Measurements from ENCODE around the gene SLC13A5. TPM values are rescaled to one million over a fixed set of nuclear protein-coding genes. Genes with fewer than 3 reads are reported as not detected.

Gene SLC13A5
- total RNA-seq, 4 donors from 2014 or later, result not detected

GRCh38 chr17:6669479-6670212 lies 43.5 kb downstream of the SLC13A5 start:
- WGBS, 2 donors, result 67 to 71% methylated on average over 10 of the region's 10 CpGs
- Histone ChIP-seq H3K27ac (no peak overlapping the region), H3K4me1 (peaks cover 0 to 8% (median 0%) of the 10 kb centered on the region in 4 donors), H3K9me3 (no peaks in the 10 kb centered on the region), H3K27me3 (peaks cover 0 to 23% of the 10 kb centered on the region in 2 donors), H3K36me3 (no peaks in the 10 kb centered on the region), H3K4me3 (no peak overlapping the region)
- no peak for TF ChIP-seq EP300 (IDR thresholded peaks at IDR 0.05)
- no peak for TF ChIP-seq POLR2A (IDR thresholded peaks at IDR 0.05)
- TF ChIP-seq CTCF (IDR thresholded peaks at IDR 0.05), result no peak
- no peak for DNase-seq (ENCODE audit: low spot score in 2 of 2)

DNA sequence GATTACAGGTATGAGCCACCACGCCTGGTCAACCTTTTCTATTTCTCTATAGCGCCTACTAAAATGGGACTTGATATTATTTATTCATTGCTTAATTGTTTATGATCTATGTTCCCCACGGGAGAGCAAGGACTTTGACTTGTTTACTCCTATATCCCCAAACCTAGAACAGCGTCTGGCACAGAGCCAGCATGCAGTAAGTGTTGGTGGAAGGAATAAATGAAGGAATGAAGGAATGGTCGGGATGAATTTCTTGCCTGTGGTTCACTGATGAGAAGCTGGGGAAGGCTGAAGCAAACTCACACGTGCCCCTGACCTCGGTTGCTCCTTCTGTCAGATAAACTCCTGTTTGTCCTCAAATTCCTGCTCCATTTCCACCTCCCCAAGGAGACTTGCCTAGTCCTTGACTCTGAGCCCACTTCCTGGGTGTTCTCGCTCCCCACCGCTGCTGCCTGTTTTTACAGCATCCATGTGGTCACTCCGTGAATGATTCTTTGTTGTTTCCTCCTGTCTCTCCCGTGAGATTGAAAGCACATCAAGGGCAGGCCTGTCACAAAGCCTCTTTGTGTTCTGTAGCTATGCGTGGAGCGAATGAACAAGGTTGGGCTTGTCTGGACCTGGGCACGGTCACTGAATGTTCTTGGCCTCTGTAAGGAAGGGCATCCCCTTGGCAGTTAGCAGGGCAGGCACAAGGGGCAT lies 44.3 kb downstream of the SLC13A5 start:
- WGBS, 2 donors, result 46 to 47% methylated on average over 14 of the region's 14 CpGs

DNA sequence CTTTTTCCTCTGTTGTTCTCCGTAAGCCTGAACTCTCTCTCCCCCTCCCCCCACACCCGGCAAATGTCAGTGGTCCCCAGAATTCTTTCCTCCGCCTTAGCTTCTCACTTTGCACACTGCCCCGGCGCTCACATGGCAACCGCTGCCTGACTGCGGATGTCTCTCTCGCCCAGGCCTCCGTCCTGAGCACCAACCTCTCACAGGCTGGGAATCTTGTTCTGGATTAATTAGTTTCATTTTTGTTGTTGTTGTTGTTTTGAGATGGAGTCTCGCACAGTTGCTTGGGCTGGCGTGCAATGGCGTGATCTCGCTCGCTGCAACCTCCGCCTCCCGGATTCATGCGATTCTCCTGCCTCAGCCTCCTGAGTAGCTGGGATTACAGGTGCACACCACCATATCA lies 45.0 kb downstream of the SLC13A5 start:
- no peak overlapping the region for H3K27ac ChIP-seq

More for the DNA sequence above, 44.3 kb downstream of the SLC13A5 start:
- Histone ChIP-seq H3K9me3 (no peaks in the 10 kb centered on the region), H3K36me3 (no peaks in the 10 kb centered on the region), H3K4me1 (peaks cover 0 to 8% (median 0%) of the 10 kb centered on the region in 4 donors), H3K27ac (no peak overlapping the region), H3K4me3 (no peak overlapping the region), H3K27me3 (peaks cover 0 to 23% of the 10 kb centered on the region in 2 donors)
- no peak for DNase-seq (ENCODE audit: low spot score in 2 of 2)
- TF ChIP-seq POLR2A (IDR thresholded peaks at IDR 0.05) (no peak), EP300 (IDR thresholded peaks at IDR 0.05) (no peak), CTCF (IDR thresholded peaks at IDR 0.05) (no peak)

DNA sequence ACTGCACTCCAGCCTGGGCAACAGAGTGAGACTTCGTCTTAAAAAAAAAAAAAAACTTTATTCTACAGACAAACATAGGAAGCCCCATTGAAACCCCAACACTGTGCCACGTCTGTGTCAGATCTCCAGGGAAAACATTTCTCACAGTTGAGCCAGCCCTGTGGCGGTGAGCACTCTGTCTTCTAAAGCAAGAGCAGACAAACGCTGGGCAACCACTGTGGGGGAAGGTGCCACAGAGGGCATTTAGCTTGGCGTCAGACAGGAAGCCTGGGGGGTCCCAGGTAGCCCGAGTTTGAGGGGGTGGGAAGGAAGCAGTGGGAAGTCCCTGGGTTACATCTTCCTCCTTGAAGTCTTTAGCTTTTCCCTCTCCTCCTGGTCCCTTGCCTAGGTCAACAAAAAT lies 45.7 kb downstream of the SLC13A5 start:
- WGBS, 2 donors, result 51 to 55% methylated on average over 6 of the region's 6 CpGs
- no peak for TF ChIP-seq CTCF (IDR thresholded peaks at IDR 0.05)
- H3K4me1 ChIP-seq, result peaks cover 0 to 8% (median 0%) of the 10 kb centered on the region in 4 donors
- H3K27ac ChIP-seq, result no peak overlapping the region
- no peaks in the 10 kb centered on the region for H3K9me3 ChIP-seq
- no peak overlapping the region for H3K4me3 ChIP-seq
- DNase-seq (ENCODE audit: low spot score in 2 of 2), result no peak
- peaks cover 0 to 23% of the 10 kb centered on the region in 2 donors for H3K27me3 ChIP-seq
- H3K36me3 ChIP-seq, result no peaks in the 10 kb centered on the region

More for the DNA sequence above, 45.0 kb downstream of the SLC13A5 start:
- Histone ChIP-seq H3K36me3 (no peaks in the 10 kb centered on the region), H3K4me1 (peaks cover 0 to 8% (median 0%) of the 10 kb centered on the region in 4 donors), H3K4me3 (no peak overlapping the region), H3K27me3 (peaks cover 0 to 23% of the 10 kb centered on the region in 2 donors), H3K9me3 (no peaks in the 10 kb centered on the region)
- TF ChIP-seq CTCF (IDR thresholded peaks at IDR 0.05) (no peak), EP300 (IDR thresholded peaks at IDR 0.05) (no peak), POLR2A (IDR thresholded peaks at IDR 0.05) (no peak)
- no peak for DNase-seq (ENCODE audit: low spot score in 2 of 2)
- 78 to 79% methylated on average over 17 of the region's 17 CpGs for WGBS, 2 donors

DNA sequence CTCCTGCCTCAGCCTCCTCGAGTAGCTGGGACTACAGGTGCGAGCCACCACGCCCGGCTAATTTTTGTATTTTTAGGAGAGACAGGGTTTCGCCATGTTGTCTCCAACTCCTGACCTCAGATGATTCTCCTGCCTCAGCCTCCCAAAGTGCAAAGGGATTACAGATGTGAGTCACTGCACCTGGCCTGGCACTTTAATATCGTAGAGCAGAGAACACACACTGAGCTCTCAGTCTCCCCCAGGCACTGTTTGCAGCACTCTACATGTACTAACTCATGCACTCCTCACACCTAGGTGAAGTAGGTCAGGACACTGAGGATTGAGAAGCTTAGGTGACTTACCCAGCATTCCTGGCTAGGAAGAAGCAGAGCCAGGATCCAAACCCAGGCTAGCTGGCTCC lies 46.6 kb downstream of the SLC13A5 start:
- peaks cover 0 to 8% (median 0%) of the 10 kb centered on the region in 4 donors for H3K4me1 ChIP-seq
- DNase-seq (ENCODE audit: low spot score in 2 of 2), result no peak

More for the DNA sequence above, 46.6 kb downstream of the SLC13A5 start:
- Histone ChIP-seq H3K9me3 (no peaks in the 10 kb centered on the region), H3K36me3 (no peaks in the 10 kb centered on the region), H3K27me3 (peaks cover 0 to 33% of the 10 kb centered on the region in 2 donors), H3K4me3 (no peak overlapping the region), H3K27ac (no peak overlapping the region)
- WGBS, 2 donors, result 95 to 99% methylated on average over 6 of the region's 6 CpGs
- TF ChIP-seq EP300 (IDR thresholded peaks at IDR 0.05) (no peak), CTCF (IDR thresholded peaks at IDR 0.05) (no peak), POLR2A (IDR thresholded peaks at IDR 0.05) (no peak)

Data from tibial nerve (tissue), 4 donors.